NB4 (cell line): ENCODE results near the gene PDXDC1.
"Not testable (repeated sequence)": the region's sequence is repeated elsewhere in the genome, so short reads cannot be mapped to it uniquely, and the experiment has no call there.

Experiments used
- DNase-seq: peaks from one replicate; pipeline ENCODE4 v3.0.0; 2010; ENCODE audit warnings: low read depth
- H3K4me3 ChIP-seq: one replicate; pipeline ENCODE4 v1.5.1; 2011; ENCODE audit warnings: mild to moderate bottlenecking, low read depth, low read length, moderate library complexity
- CTCF ChIP-seq: IDR thresholded peaks from one replicate; pipeline ENCODE4 v1.5.1; 2012; ENCODE audit warnings: low read depth, low read length
- MYC ChIP-seq: IDR thresholded peaks from 2 replicates; pipeline ENCODE4 v1.6.1; 2011; ENCODE audit warnings: low read depth, low read length
- POLR2A ChIP-seq: IDR thresholded peaks from 2 replicates; pipeline ENCODE4 v1.6.1; 2011; ENCODE audit warnings: mild to moderate bottlenecking; ENCODE audit not compliant: insufficient read length; ENCODE audit errors: extremely low read depth
- TF ChIP-seq, protein P1 (sequence below): IDR thresholded peaks from 2 replicates; pipeline ENCODE4 v1.6.1; 2011; ENCODE audit warnings: low read depth, low read length

Gene PDXDC1

GRCh38 chr16:15141586-15141985 is 166.8 kb downstream of the PDXDC1 start:
- TF ChIP-seq, protein P1, sequence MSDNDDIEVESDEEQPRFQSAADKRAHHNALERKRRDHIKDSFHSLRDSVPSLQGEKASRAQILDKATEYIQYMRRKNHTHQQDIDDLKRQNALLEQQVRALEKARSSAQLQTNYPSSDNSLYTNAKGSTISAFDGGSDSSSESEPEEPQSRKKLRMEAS = no peak
- TF ChIP-seq CTCF (no peak), POLR2A (no peak), MYC (no peak)
- DNase-seq = no peak

DNA sequence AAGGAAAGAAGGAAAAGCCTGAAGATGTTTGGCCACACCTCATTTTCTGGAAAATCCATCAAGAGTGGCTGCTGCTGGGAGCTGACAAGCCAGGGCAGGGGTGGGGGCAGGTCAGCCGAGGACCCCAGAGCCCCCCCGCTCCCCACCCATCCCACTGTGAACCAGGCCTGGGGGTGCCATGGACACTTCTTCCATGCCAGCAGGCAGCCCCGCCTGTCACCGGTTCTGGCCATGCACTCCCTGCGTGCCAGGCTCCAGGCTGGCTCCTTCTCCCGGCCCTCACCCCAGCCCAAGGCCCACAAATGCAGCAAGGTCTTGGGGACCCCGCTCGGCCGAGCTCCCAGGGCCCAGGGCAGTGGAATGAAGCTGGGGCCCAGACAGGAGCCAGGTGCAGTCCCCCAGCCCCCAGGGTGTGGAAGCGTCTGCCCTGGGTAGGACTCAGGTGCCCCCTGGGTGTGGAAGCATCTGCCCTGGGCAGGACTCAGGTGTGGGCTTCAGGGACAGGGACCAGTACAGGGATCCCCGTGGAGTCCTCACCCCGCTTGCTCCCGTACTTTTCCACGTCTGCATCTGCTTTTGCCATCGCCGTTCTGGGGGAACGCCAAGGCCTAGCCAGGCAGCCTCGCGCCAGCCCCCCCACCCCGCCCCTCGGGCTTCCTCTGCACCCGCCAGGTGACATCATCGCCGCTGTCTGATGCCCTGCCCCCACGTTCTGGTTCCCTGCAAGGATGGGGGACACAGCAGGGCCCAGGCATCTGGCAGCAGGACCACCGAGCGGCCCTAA is 167.5 kb downstream of the PDXDC1 start:
- not testable (repeated sequence) for DNase-seq, H3K4me3 ChIP-seq

More at GRCh38 chr16:15141586-15141985, 166.8 kb downstream of the PDXDC1 start:
- no peak overlapping the region for H3K4me3 ChIP-seq

DNA sequence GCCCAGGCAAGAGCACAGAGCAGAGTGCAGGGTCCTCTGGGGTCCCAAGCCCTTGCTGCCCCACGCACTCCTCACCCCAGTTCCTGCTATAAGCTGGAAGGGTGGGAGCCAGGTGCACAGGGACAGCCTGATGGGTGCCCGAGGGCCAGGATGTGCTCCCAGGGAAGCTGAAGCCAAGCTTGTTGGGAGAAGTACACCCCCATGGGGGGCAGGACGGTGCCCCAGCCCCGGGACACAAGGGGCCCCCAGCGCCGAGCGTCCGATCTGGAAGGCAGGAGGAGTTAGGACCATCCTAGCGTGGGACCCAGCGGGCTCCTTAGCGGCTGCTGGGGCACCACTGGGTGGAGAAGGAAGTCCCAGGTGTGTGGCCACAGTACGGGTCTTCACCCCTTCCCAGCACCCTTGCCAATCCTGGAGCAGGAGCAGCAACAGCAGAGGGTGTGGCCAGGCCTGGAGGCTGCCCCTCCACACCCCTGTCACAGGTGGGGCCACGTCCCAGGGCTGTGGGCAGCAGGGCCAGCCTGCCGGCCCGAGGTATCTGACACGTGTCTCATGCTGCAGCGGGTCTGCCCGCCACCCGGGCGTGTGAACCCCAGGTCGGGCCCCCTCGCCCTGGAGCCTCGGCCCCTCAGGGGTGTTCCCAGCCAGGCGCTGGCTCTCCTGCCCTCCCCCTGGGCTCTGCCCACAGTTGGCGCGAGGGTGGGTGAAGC is 168.2 kb downstream of the PDXDC1 start:
- H3K4me3 ChIP-seq, DNase-seq: not testable (repeated sequence)

DNA sequence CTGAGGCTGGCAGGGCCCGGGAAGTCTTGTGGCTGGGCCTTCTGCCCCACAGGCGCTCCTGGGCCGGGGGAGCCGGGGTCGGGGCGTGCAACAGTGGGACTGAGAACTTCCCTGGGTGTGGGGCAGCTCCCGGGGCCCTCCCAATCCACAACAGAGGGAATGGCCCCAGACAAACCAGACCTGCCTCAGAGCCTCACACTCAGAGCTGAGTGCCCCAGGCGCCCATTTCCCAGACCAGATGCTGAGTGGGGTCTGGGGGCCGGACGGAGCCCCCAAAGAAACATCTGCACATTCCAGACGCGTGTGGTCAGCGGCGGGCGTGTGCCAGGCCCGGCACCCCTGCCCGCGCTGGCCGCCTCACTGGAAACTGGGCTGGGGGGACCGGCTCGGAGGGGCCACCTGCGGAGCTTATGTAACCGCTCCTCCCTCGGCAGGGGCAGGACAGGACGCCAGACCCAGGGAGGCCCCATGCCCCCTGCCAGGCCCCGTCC is 168.8 kb downstream of the PDXDC1 start:
- H3K4me3 ChIP-seq, DNase-seq: not testable (repeated sequence)

- DNase-seq = not testable (repeated sequence)
Observed at GRCh38 chr16:15144092-15144631, 169.3 kb downstream of the PDXDC1 start.

GRCh38 chr16:15144781-15145417 is 170.1 kb downstream of the PDXDC1 start:
- not testable (repeated sequence) for H3K4me3 ChIP-seq, DNase-seq

More at GRCh38 chr16:15144092-15144631, 169.3 kb downstream of the PDXDC1 start:
- H3K4me3 ChIP-seq = not testable (repeated sequence)

- DNase-seq, H3K4me3 ChIP-seq: not testable (repeated sequence)
Observed at GRCh38 chr16:15145418-15146263, 170.8 kb downstream of the PDXDC1 start.

DNA sequence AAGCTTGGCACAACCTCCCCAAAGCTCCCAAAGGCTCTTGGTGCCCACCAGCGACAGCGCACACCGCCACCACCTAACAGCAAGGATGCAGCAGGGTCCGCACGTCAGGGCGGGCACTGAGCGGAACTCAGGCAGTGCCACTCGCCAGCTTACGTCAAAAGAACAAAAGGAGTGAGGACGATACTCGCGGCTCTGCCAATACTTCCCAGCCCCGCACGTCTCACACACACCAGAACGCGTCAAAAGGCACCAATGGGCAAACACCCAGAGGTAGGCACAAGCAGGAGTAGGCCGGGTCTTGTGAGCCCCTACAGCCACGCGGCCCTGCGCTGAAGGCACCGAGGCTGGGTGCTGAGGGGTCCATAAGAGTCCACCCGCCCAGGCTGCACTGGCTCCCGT is 171.4 kb downstream of the PDXDC1 start:
- not testable (repeated sequence) for DNase-seq, H3K4me3 ChIP-seq

- not testable (repeated sequence) for DNase-seq, H3K4me3 ChIP-seq
Observed at GRCh38 chr16:15148831-15149230, 174.0 kb downstream of the PDXDC1 start.

- not testable (repeated sequence) for H3K4me3 ChIP-seq, DNase-seq
Observed at GRCh38 chr16:15149260-15149659, 174.4 kb downstream of the PDXDC1 start.

DNA sequence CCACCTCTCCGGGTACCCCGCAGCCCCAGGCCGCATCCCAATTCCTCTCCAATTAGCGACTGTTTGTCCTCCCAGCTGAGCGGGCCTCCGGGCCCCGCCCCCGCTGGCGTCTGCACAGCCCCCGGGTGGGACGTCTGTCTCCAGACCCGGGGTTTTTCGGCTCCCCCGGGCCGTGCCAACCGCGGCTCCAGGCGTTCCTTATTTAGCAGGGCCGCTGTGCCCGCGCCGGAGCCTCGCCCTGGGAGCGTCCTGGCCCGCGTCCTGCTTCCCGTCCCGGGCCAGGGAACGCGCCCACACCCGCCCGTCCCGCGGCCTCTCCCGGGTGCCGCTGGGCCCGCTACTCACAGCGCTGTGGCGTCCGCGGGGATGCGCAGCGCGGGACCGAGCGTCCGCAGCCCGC is 179.2 kb downstream of the PDXDC1 start:
- peak; percentile 44 for DNase-seq
- H3K4me3 ChIP-seq = peak overlapping the region; percentile 44
